HepG2 (cell line): ENCODE measurements around the gene TNFRSF11A. TPM values are rescaled to one million over a fixed set of nuclear protein-coding genes. Genes with fewer than 3 reads are reported as not detected.

Experiments
- ATAC-seq: fragments of 200-7000 bp; cut with Tn5 transposase; 3 replicates; pipeline ENCODE4 v1.9.1; 2020; ENCODE audit warnings: mild to moderate bottlenecking, moderate library complexity
- BruUV-seq: library from RNA; stranded (reverse); fragments of 400-500 nt; replicated peaks from 2 replicates; lab custom pipeline; 2021; lab: Mats Ljungman, UMichigan
- CTCF ChIA-PET: fragments of 300-600 bp; formaldehyde crosslinking; extraction: SDS; loops from one replicate; lab custom pipeline; 2021; ENCODE audit warnings: low total read pairs, inconsistent platforms, low intra/inter-chr PET ratio; lab: Yijun Ruan, JAX
- POLR2A ChIA-PET: fragments of 350-600 bp; sonication (Branson Sonifier 250); formaldehyde crosslinking; loops from one replicate; lab custom pipeline; 2020; ENCODE audit warnings: antibody characterized with exemption, inconsistent platforms; lab: Yijun Ruan, JAX
- DNase-seq: peaks from one replicate; pipeline ENCODE4 v3.0.0-alpha.2; 2015; ENCODE audit warnings: low spot score
- FAIRE-seq: peaks from 3 replicates; lab custom pipeline; 2011; peaks lifted over from hg19 to GRCh38; lab: Jason Lieb, UNC
- H2AFZ ChIP-seq: one replicate; pipeline ENCODE4 v1.6.1; 2011; ENCODE audit warnings: low read length, inconsistent platforms
- H3K27ac ChIP-seq: fragments of 300-600 bp; 3 replicates; pipeline ENCODE4 v1.8.0; 2011; ENCODE audit warnings: mixed run types, mild to moderate bottlenecking, mixed read lengths, low read length, inconsistent platforms; ENCODE audit not compliant: insufficient read depth; ENCODE audit errors: extremely low read length
- H3K27me3 ChIP-seq, 2 experiments: fragments of 200-600 bp in 1 of 2; 2 replicates in 1 of 2; 3 replicates in 1 of 2; pipeline versions ENCODE4 v1.6.0 to v1.8.0; 2011; ENCODE audit warnings: low read length in 2 of 2, mild to moderate bottlenecking in 2 of 2, moderate library complexity in 2 of 2, inconsistent platforms in 1 of 2; ENCODE audit not compliant: insufficient read depth in 2 of 2, control insufficient read depth in 1 of 2
- H3K36me3 ChIP-seq, 2 experiments: fragments of 200-600 bp in 1 of 2; replicated peaks in 1 of 2; 2 replicates in 1 of 2; 3 replicates in 1 of 2; pipeline versions ENCODE4 v1.5.1 to v1.8.0; 2011; ENCODE audit warnings: low read length in 2 of 2, inconsistent platforms in 1 of 2; ENCODE audit not compliant: insufficient read depth in 2 of 2, control insufficient read depth in 1 of 2
- H3K4me1 ChIP-seq: 2 replicates; pipeline ENCODE4 v1.5.1; 2012; ENCODE audit warnings: low read length, inconsistent platforms; ENCODE audit not compliant: insufficient read depth
- H3K4me2 ChIP-seq: 2 replicates; pipeline ENCODE4 v1.6.0; 2011; ENCODE audit warnings: low read depth, low read length, inconsistent platforms
- H3K4me3 ChIP-seq, 3 experiments: fragments of 200-600 bp in 1 of 3; sonication (generic), shearing (Covaris generic) in 1 of 3; replicated peaks in 1 of 3; 2 replicates each; pipeline ENCODE4 v1.5.1; 2011 to 2016; ENCODE audit warnings: low read length in 3 of 3, inconsistent platforms in 2 of 3, low read depth in 2 of 3, mild to moderate bottlenecking in 2 of 3, control low read depth in 1 of 3, mixed read lengths in 1 of 3; ENCODE audit not compliant: insufficient read depth in 1 of 3
- H3K79me2 ChIP-seq: one replicate; pipeline ENCODE4 v1.6.1; 2011; ENCODE audit warnings: low read length, inconsistent platforms; ENCODE audit not compliant: insufficient read depth
- H3K9ac ChIP-seq: 2 replicates; pipeline ENCODE4 v1.6.0; 2011; ENCODE audit warnings: mild to moderate bottlenecking, low read depth, low read length, inconsistent platforms; ENCODE audit not compliant: insufficient read depth
- H3K9me3 ChIP-seq: 2 replicates; pipeline ENCODE4 v1.5.1; 2012; ENCODE audit warnings: mild to moderate bottlenecking, low read length
- H4K20me1 ChIP-seq: 2 replicates; pipeline ENCODE4 v1.6.0; 2011; ENCODE audit warnings: inconsistent platforms, mild to moderate bottlenecking, low read length, moderate library complexity; ENCODE audit not compliant: insufficient read depth
- CBX1 ChIP-seq: IDR thresholded peaks from one replicate; pipeline ENCODE4 v1.6.1; 2016; ENCODE audit warnings: antibody characterized with exemption, low read depth
- CENPX ChIP-seq: sonication (generic); formaldehyde crosslinking; IDR thresholded peaks from 2 replicates; pipeline ENCODE4 v1.9.0; 2021; ENCODE audit warnings: mild to moderate bottlenecking, missing genetic modification reagents, moderate library complexity
- CTCF ChIP-seq: sonication (generic); formaldehyde crosslinking; IDR thresholded peaks from 2 replicates; pipeline ENCODE4 v1.5.0; 2020; ENCODE audit warnings: mild to moderate bottlenecking, missing genetic modification reagents, moderate library complexity
- FOXP1 ChIP-seq, 2 experiments: fragments of 450-650 bp in 1 of 2; IDR thresholded peaks; 2 replicates each; pipeline ENCODE4 v1.6.1; 2017 to 2018; ENCODE audit warnings: antibody characterized with exemption in 1 of 2
- GABPA ChIP-seq, 2 experiments: IDR thresholded peaks; 2 replicates each; pipeline ENCODE4 v1.6.1; 2011 to 2016; ENCODE audit warnings: low read depth in 2 of 2, low read length in 1 of 2, missing biosample characterization in 1 of 2, missing genetic modification characterization in 1 of 2
- HNF4A ChIP-seq: sonication (generic); formaldehyde crosslinking; IDR thresholded peaks from 2 replicates; pipeline ENCODE4 v1.4.0; 2020; ENCODE audit warnings: missing genetic modification reagents
- HOXA9 ChIP-seq: sonication (generic); formaldehyde crosslinking; IDR thresholded peaks from 2 replicates; pipeline ENCODE4 v1.8.1; 2022; ENCODE audit warnings: missing genetic modification reagents, mild to moderate bottlenecking, moderate library complexity, borderline replicate concordance
- RXRB ChIP-seq: IDR thresholded peaks from 2 replicates; pipeline ENCODE4 v1.6.1; 2016; ENCODE audit warnings: borderline replicate concordance, missing genetic modification reagents, missing compliant biosample characterization
- STAG1 ChIP-seq: sonication (generic); formaldehyde crosslinking; IDR thresholded peaks from 2 replicates; pipeline ENCODE4 v1.4.0; 2020; ENCODE audit warnings: missing genetic modification reagents
- TEAD2 ChIP-seq: sonication (generic); formaldehyde crosslinking; IDR thresholded peaks from 2 replicates; pipeline ENCODE4 v1.9.0; 2021; ENCODE audit warnings: missing genetic modification reagents
- TFAP4 ChIP-seq: sonication (generic); IDR thresholded peaks from 2 replicates; pipeline ENCODE4 v1.6.1; 2016; ENCODE audit warnings: low read depth, borderline replicate concordance
- THAP8 ChIP-seq: sonication (generic); formaldehyde crosslinking; IDR thresholded peaks from 2 replicates; pipeline ENCODE4 v1.5.1; 2020; ENCODE audit warnings: missing genetic modification reagents, mild to moderate bottlenecking, borderline replicate concordance
- ZMYM4 ChIP-seq: sonication (generic); formaldehyde crosslinking; IDR thresholded peaks from 2 replicates; pipeline ENCODE4 v1.8.1; 2023; ENCODE audit warnings: mild to moderate bottlenecking, missing genetic modification reagents
- ZNF101 ChIP-seq: sonication (generic); formaldehyde crosslinking; IDR thresholded peaks from 2 replicates; pipeline ENCODE4 v1.4.0; 2020; ENCODE audit warnings: mild to moderate bottlenecking, low read depth, missing genetic modification reagents, borderline replicate concordance
- ZNF317 ChIP-seq: sonication (generic); formaldehyde crosslinking; IDR thresholded peaks from 2 replicates; pipeline ENCODE4 v1.5.0; 2020; ENCODE audit warnings: mild to moderate bottlenecking, missing genetic modification reagents
- ZNF550 ChIP-seq: sonication (generic); formaldehyde crosslinking; IDR thresholded peaks from 2 replicates; pipeline ENCODE4 v1.4.0; 2020; ENCODE audit warnings: mild to moderate bottlenecking, missing genetic modification reagents, borderline replicate concordance
- ZNF7 ChIP-seq: IDR thresholded peaks from 2 replicates; pipeline ENCODE4 v1.6.1; 2016; ENCODE audit warnings: missing biosample characterization, missing genetic modification reagents
- ZNF724P ChIP-seq: sonication (generic); formaldehyde crosslinking; IDR thresholded peaks from 2 replicates; pipeline ENCODE4 v1.8.0; 2022; ENCODE audit warnings: missing genetic modification reagents, borderline replicate concordance
- ZNF770 ChIP-seq: sonication (generic); formaldehyde crosslinking; IDR thresholded peaks from 2 replicates; pipeline ENCODE4 v1.5.0; 2020; ENCODE audit warnings: mild to moderate bottlenecking, missing genetic modification reagents
- WGBS: methylation state at CpG from one replicate; pipeline ENCODE4 v1.1.6; 2017; ENCODE audit warnings: low lambda C conversion rate; 5-methylcytosine and 5-hydroxymethylcytosine counted together
- in situ Hi-C: cut with HindIII; loops from 2 replicates; pipeline ENCODE4 v1.10.0; 2017; ENCODE audit warnings: low pct_unique_long_range_greater_than_20kb; ENCODE audit not compliant: extremely low pct_ligation_motif_present
- intact Hi-C: fragments of 100-400 bp; cut with micrococcal nuclease; formaldehyde crosslinking; loops from one replicate; pipeline ENCODE4 v1.10.0; 2022; ENCODE audit not compliant: unreplicated experiment
- polyA plus RNA-seq, 8 experiments: library from polyadenylated mRNA; depleted of rRNA in 3 of 8; stranded (reverse) in 7 of 8; unstranded in 1 of 8; fragments of >200 nt; fragmentation: Illumina TruSeq in 4 of 8; extraction: Trizol in 4 of 8; gene quantifications; 2 replicates each; pipeline versions ENCODE4 v1.2.1 to v1.2.3, GENCODE V29; 2011 to 2016; ENCODE audit warnings: low read depth in 4 of 8, missing spikeins in 1 of 8, mixed read lengths in 1 of 8; ENCODE audit not compliant: insufficient read depth in 1 of 8
- total RNA-seq, 5 experiments: library from RNA; depleted of rRNA; stranded (reverse); fragments of >200 nt; fragmentation: Illumina TruSeq; extraction: Trizol; gene quantifications; 2 replicates each; pipeline ENCODE4 v1.2.3, GENCODE V29; 2016; ENCODE audit warnings: low read depth in 1 of 5

TNFRSF11A gene
- total and polyA plus RNA-seq, 2 of the 13 experiments (the other 11 are each of a cell fraction or from before 2014, with no cell fraction given): 4.6 to 6.4 TPM

GRCh38 chr18:62402342-62402948 lies 77.3 kb downstream of the TNFRSF11A start:
- ChIA-PET CTCF (no interaction called here), POLR2A (interaction anchor here (1.5 kb wide), 1 partner anchor 18 kb away, joined by 6 read pairs; no protein-coding TSS in a partner anchor)
- H2AFZ ChIP-seq: no peak overlapping the region
- TF ChIP-seq ZNF101 (CRISPR knock-in tag): peak; percentile 98; the same call in 1 of the 2 replicates
- TF ChIP-seq GABPA (IDR thresholded peaks at IDR 0.05; ENCODE audit: low read depth, low read length): no peak
- no peak for TF ChIP-seq GABPA (CRISPR knock-in tag; IDR thresholded peaks at IDR 0.05; ENCODE audit: low read depth)
- TF ChIP-seq ZNF317 (CRISPR knock-in tag): no peak
- TF ChIP-seq ZNF7: no peak
- no peak for TF ChIP-seq HOXA9
- TF ChIP-seq ZNF724P (CRISPR knock-in tag): no peak
- no peak for TF ChIP-seq CBX1
- no peak for TF ChIP-seq THAP8 (CRISPR knock-in tag)
- peak; percentile 70 for TF ChIP-seq STAG1
- TF ChIP-seq TFAP4: no peak
- peak; percentile 62 for TF ChIP-seq CTCF (CRISPR knock-in tag)
- peak; percentile 47; the same call in 1 of the 2 replicates for TF ChIP-seq RXRB
- TF ChIP-seq ZNF550 (CRISPR knock-in tag): no peak
- no peak for TF ChIP-seq TEAD2
- no peak for TF ChIP-seq CENPX (CRISPR knock-in tag)
- TF ChIP-seq ZNF770 (CRISPR knock-in tag): 0 out of 2 replicates have a peak, but pooled peaks have one; percentile 14
- TF ChIP-seq ZMYM4 (CRISPR knock-in tag): 0 out of 2 replicates have a peak, but pooled peaks have one; percentile 32
- 0 out of 2 replicates have a peak, but pooled peaks have one; percentile 25 for TF ChIP-seq HNF4A (CRISPR knock-in tag)
- no peak for TF ChIP-seq FOXP1 (IDR thresholded peaks at IDR 0.05)
- TF ChIP-seq FOXP1 (CRISPR knock-in tag; IDR thresholded peaks at IDR 0.05): no peak

More at GRCh38 chr18:62402342-62402948, 77.3 kb downstream of the TNFRSF11A start:
- H3K9ac ChIP-seq: no peak overlapping the region
- DNase-seq (peak; percentile 30), FAIRE-seq (peak; percentile 52), ATAC-seq (peak; percentile 65)
- H4K20me1 ChIP-seq: no peaks in the 10 kb centered on the region
- no peak overlapping the region for H3K4me3 ChIP-seq
- no peaks in the 10 kb centered on the region for H3K27me3 ChIP-seq
- H3K4me2 ChIP-seq: peak overlapping the region; percentile 15; the same call in 1 of the 2 replicates
- 41% methylated on average over 6 of the region's 6 CpGs for WGBS
- no peaks in the 10 kb centered on the region for H3K9me3 ChIP-seq
- no TSS peak for BruUV-seq
- in situ Hi-C loops (no loop called here), intact Hi-C loops (no loop called here)
- H3K36me3 ChIP-seq: no peaks in the 10 kb centered on the region
- H3K4me1 ChIP-seq: peaks cover 54% of the 10 kb centered on the region
- H3K27ac ChIP-seq: no peak overlapping the region
- H3K79me2 ChIP-seq: no peaks in the 10 kb centered on the region
